HepG2 (cell line): ENCODE measurements around the gene CSNK1G1. TPM values are rescaled to one million over a fixed set of nuclear protein-coding genes. Genes with fewer than 3 reads are reported as not detected.

Experiments used
- ATAC-seq: fragments of 200-7000 bp; cut with Tn5 transposase; 3 replicates; pipeline ENCODE4 v1.9.1; 2020; ENCODE audit warnings: mild to moderate bottlenecking, moderate library complexity
- BruUV-seq: library from RNA; stranded (reverse); fragments of 400-500 nt; replicated peaks from 2 replicates; lab custom pipeline; 2021; lab: Mats Ljungman, UMichigan
- CTCF ChIA-PET: fragments of 300-600 bp; formaldehyde crosslinking; extraction: SDS; loops from one replicate; lab custom pipeline; 2021; ENCODE audit warnings: low total read pairs, inconsistent platforms, low intra/inter-chr PET ratio; lab: Yijun Ruan, JAX
- POLR2A ChIA-PET: fragments of 350-600 bp; sonication (Branson Sonifier 250); formaldehyde crosslinking; loops from one replicate; lab custom pipeline; 2020; ENCODE audit warnings: antibody characterized with exemption, inconsistent platforms; lab: Yijun Ruan, JAX
- DNase-seq: peaks from one replicate; pipeline ENCODE4 v3.0.0-alpha.2; 2015; ENCODE audit warnings: low spot score
- FAIRE-seq: peaks from 3 replicates; lab custom pipeline; 2011; peaks lifted over from hg19 to GRCh38; lab: Jason Lieb, UNC
- H2AFZ ChIP-seq: one replicate; pipeline ENCODE4 v1.6.1; 2011; ENCODE audit warnings: low read length, inconsistent platforms
- H3K27ac ChIP-seq: fragments of 300-600 bp; 3 replicates; pipeline ENCODE4 v1.8.0; 2011; ENCODE audit warnings: mixed run types, mild to moderate bottlenecking, mixed read lengths, low read length, inconsistent platforms; ENCODE audit not compliant: insufficient read depth; ENCODE audit errors: extremely low read length
- H3K27me3 ChIP-seq, 2 experiments: fragments of 200-600 bp in 1 of 2; 2 replicates in 1 of 2; 3 replicates in 1 of 2; pipeline versions ENCODE4 v1.6.0 to v1.8.0; 2011; ENCODE audit warnings: low read length in 2 of 2, mild to moderate bottlenecking in 2 of 2, moderate library complexity in 2 of 2, inconsistent platforms in 1 of 2; ENCODE audit not compliant: insufficient read depth in 2 of 2, control insufficient read depth in 1 of 2
- H3K36me3 ChIP-seq, 2 experiments: fragments of 200-600 bp in 1 of 2; replicated peaks in 1 of 2; 2 replicates in 1 of 2; 3 replicates in 1 of 2; pipeline versions ENCODE4 v1.5.1 to v1.8.0; 2011; ENCODE audit warnings: low read length in 2 of 2, inconsistent platforms in 1 of 2; ENCODE audit not compliant: insufficient read depth in 2 of 2, control insufficient read depth in 1 of 2
- H3K4me1 ChIP-seq: 2 replicates; pipeline ENCODE4 v1.5.1; 2012; ENCODE audit warnings: low read length, inconsistent platforms; ENCODE audit not compliant: insufficient read depth
- H3K4me2 ChIP-seq: 2 replicates; pipeline ENCODE4 v1.6.0; 2011; ENCODE audit warnings: low read depth, low read length, inconsistent platforms
- H3K4me3 ChIP-seq, 3 experiments: fragments of 200-600 bp in 1 of 3; sonication (generic), shearing (Covaris generic) in 1 of 3; replicated peaks in 1 of 3; 2 replicates each; pipeline ENCODE4 v1.5.1; 2011 to 2016; ENCODE audit warnings: low read length in 3 of 3, inconsistent platforms in 2 of 3, low read depth in 2 of 3, mild to moderate bottlenecking in 2 of 3, control low read depth in 1 of 3, mixed read lengths in 1 of 3; ENCODE audit not compliant: insufficient read depth in 1 of 3
- H3K79me2 ChIP-seq: one replicate; pipeline ENCODE4 v1.6.1; 2011; ENCODE audit warnings: low read length, inconsistent platforms; ENCODE audit not compliant: insufficient read depth
- H3K9ac ChIP-seq: 2 replicates; pipeline ENCODE4 v1.6.0; 2011; ENCODE audit warnings: mild to moderate bottlenecking, low read depth, low read length, inconsistent platforms; ENCODE audit not compliant: insufficient read depth
- H3K9me3 ChIP-seq: 2 replicates; pipeline ENCODE4 v1.5.1; 2012; ENCODE audit warnings: mild to moderate bottlenecking, low read length
- H4K20me1 ChIP-seq: 2 replicates; pipeline ENCODE4 v1.6.0; 2011; ENCODE audit warnings: inconsistent platforms, mild to moderate bottlenecking, low read length, moderate library complexity; ENCODE audit not compliant: insufficient read depth
- HIC2 ChIP-seq: sonication (generic); formaldehyde crosslinking; IDR thresholded peaks from 2 replicates; pipeline ENCODE4 v1.9.0; 2022; ENCODE audit warnings: low read depth, missing genetic modification reagents
- SNAPC2 ChIP-seq: sonication (generic); formaldehyde crosslinking; IDR thresholded peaks from 2 replicates; pipeline ENCODE4 v1.8.1; 2022; ENCODE audit warnings: mild to moderate bottlenecking, missing genetic modification reagents
- ZNF510 ChIP-seq: sonication (generic); formaldehyde crosslinking; IDR thresholded peaks from 2 replicates; pipeline ENCODE4 v1.4.0; 2020; ENCODE audit warnings: low read depth, mild to moderate bottlenecking, missing genetic modification reagents
- ZNF572 ChIP-seq: sonication (generic); formaldehyde crosslinking; IDR thresholded peaks from 2 replicates; pipeline ENCODE4 v1.5.1; 2020; ENCODE audit warnings: mild to moderate bottlenecking, missing genetic modification reagents
- ZNF772 ChIP-seq: sonication (generic); formaldehyde crosslinking; IDR thresholded peaks from 2 replicates; pipeline ENCODE4 v1.5.0; 2020; ENCODE audit warnings: mild to moderate bottlenecking, missing genetic modification reagents
- WGBS: methylation state at CpG from one replicate; pipeline ENCODE4 v1.1.6; 2017; ENCODE audit warnings: low lambda C conversion rate; 5-methylcytosine and 5-hydroxymethylcytosine counted together
- in situ Hi-C: cut with HindIII; loops from 2 replicates; pipeline ENCODE4 v1.10.0; 2017; ENCODE audit warnings: low pct_unique_long_range_greater_than_20kb; ENCODE audit not compliant: extremely low pct_ligation_motif_present
- intact Hi-C: fragments of 100-400 bp; cut with micrococcal nuclease; formaldehyde crosslinking; loops from one replicate; pipeline ENCODE4 v1.10.0; 2022; ENCODE audit not compliant: unreplicated experiment
- polyA plus RNA-seq, 8 experiments: library from polyadenylated mRNA; depleted of rRNA in 3 of 8; stranded (reverse) in 7 of 8; unstranded in 1 of 8; fragments of >200 nt; fragmentation: Illumina TruSeq in 4 of 8; extraction: Trizol in 4 of 8; gene quantifications; 2 replicates each; pipeline versions ENCODE4 v1.2.1 to v1.2.3, GENCODE V29; 2011 to 2016; ENCODE audit warnings: low read depth in 4 of 8, missing spikeins in 1 of 8, mixed read lengths in 1 of 8; ENCODE audit not compliant: insufficient read depth in 1 of 8
- total RNA-seq, 5 experiments: library from RNA; depleted of rRNA; stranded (reverse); fragments of >200 nt; fragmentation: Illumina TruSeq; extraction: Trizol; gene quantifications; 2 replicates each; pipeline ENCODE4 v1.2.3, GENCODE V29; 2016; ENCODE audit warnings: low read depth in 1 of 5
- TF ChIP-seq, protein P1 (sequence below): sonication (generic); formaldehyde crosslinking; IDR thresholded peaks from 2 replicates; pipeline ENCODE4 v1.4.0; 2020; ENCODE audit warnings: missing genetic modification reagents

CSNK1G1 gene
- total and polyA plus RNA-seq, 2 of the 13 experiments (the other 11 are each of a cell fraction or from before 2014, with no cell fraction given): 8.5 to 12.6 TPM

DNA sequence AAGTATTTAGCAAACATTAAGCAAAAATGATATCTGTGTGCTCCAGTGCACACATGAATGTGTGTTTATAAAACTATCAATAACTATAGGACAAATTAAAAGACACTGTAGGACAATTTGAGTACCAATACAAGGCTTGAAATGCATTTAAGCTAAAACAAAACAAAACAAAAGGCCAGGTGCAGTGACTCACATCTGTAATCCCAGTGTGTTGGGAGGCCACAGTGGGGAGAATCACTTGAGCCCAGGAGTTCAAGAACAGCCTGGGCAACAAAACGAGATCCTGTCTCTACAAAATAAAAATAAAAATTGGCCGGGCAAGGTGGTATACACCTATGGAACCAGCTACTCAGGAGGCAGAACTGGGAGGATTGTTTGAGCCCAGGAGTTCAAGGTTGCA lies 50.7 kb downstream of the CSNK1G1 start:
- Histone ChIP-seq H2AFZ (no peak overlapping the region), H3K79me2 (no peaks in the 10 kb centered on the region), H3K9ac (no peak overlapping the region), H3K36me3 (peaks cover under 1 to 3% of the 10 kb centered on the region in 2 experiments; a peak in 4 of 5 replicates), H3K4me2 (no peak overlapping the region), H4K20me1 (no peaks in the 10 kb centered on the region), H3K4me3 (no peak overlapping the region), H3K9me3 (no peaks in the 10 kb centered on the region), H3K27ac (no peak overlapping the region), H3K4me1 (peaks cover 16% of the 10 kb centered on the region), H3K27me3 (no peaks in the 10 kb centered on the region)
- DNase-seq (no peak), FAIRE-seq (no peak), ATAC-seq (no peak)
- ChIA-PET POLR2A (no interaction called here), CTCF (no interaction called here)
- no TSS peak for BruUV-seq
- 82% methylated on average over 2 of the region's 2 CpGs for WGBS
- in situ Hi-C loops (no loop called here), intact Hi-C loops (no loop called here)
- TF ChIP-seq ZNF510 (CRISPR knock-in tag): no peak
- TF ChIP-seq, protein P1, sequence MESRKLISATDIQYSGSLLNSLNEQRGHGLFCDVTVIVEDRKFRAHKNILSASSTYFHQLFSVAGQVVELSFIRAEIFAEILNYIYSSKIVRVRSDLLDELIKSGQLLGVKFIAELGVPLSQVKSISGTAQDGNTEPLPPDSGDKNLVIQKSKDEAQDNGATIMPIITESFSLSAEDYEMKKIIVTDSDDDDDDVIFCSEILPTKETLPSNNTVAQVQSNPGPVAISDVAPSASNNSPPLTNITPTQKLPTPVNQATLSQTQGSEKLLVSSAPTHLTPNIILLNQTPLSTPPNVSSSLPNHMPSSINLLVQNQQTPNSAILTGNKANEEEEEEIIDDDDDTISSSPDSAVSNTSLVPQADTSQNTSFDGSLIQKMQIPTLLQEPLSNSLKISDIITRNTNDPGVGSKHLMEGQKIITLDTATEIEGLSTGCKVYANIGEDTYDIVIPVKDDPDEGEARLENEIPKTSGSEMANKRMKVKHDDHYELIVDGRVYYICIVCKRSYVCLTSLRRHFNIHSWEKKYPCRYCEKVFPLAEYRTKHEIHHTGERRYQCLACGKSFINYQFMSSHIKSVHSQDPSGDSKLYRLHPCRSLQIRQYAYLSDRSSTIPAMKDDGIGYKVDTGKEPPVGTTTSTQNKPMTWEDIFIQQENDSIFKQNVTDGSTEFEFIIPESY (CRISPR knock-in tag): 0 out of 2 replicates have a peak, but pooled peaks have one; percentile 16
- TF ChIP-seq SNAPC2 (CRISPR knock-in tag): no peak
- no peak for TF ChIP-seq HIC2 (CRISPR knock-in tag)
- no peak for TF ChIP-seq ZNF572 (CRISPR knock-in tag)
- TF ChIP-seq ZNF772 (CRISPR knock-in tag): no peak
